Activated CD8-positive, alpha-beta memory T cell treated with anti-CD3 and anti-CD28 coated beads, Interleukin-2, amount 50 U/mL, for 24 hours (primary cell): ENCODE results near the gene PCSK4.
"Not testable (repeated sequence)": the region's sequence is repeated elsewhere in the genome, so short reads cannot be mapped to it uniquely, and the experiment has no call there.

ENCODE experiments used
- DNase-seq: peaks from one replicate; pipeline ENCODE4 v3.0.0-alpha.2; 2020; ENCODE audit errors: extremely low read depth

The PCSK4 gene

DNA sequence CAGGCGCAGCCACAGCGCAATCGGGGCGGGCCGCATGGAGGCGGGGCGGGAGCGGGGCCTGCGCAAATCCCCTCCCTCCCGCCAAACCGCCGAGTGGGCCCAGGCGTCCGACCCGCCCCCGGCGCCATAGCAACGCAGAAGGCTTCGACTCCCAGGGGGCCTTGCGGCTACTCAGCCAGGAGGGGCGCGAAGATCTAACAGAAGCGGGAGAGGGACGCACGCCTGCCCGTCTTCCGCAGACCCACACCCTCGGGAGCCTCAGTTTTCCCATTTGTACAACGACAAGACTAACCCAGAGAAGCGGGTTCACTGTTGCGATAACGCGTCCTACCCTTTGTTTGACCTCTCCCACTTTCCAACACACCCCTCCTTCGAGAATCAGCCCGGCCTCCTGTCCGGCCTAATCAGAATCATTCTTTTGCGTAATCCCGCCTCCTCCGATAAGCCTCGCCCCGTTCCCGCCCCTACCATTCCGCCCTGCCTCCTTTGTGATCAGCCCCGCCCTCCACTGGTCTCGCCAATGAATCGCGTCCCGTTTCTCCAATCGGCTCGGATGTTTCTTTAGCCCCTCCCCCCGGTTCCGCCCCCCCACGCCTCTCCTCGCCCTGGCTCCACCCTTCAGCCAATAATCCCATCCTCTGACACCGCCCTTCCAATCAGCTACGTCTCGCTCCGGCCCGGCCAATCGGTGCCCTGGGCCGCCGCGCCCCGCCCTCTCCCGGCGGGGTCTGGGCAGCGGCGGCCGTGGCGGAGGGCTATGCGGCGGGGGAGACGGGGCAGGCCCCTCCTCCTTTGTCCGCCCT lies at the start of gene PCSK4:
Gene PCSK4, minus strand, starts transcription at position 40 of the 803 bp plus-strand sequence. Its CDS starts 4 bp downstream, at position 36.
- peak; percentile 95 for DNase-seq

DNA sequence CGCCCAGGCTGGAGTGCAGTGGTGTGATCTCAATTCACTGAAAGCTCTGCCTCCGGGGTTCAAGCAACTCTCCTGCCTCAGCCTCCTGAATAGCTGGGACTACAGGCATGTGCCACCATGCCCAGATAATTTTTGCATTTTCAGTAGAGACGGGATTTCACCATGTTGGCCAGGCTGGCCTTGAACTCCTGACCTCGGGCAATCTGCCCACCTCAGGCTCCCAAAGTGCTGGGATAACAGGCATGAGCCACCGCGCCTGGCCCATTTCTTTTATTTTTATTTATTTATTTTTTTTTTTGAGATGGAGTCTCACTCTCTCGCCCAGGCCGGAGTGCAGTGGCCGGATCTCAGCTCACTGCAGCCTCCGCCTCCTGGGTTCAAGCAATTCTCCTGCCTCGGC lies 49.6 kb upstream of the PCSK4 start:
- not testable (repeated sequence) for DNase-seq

GRCh38 chr19:1538978-1539377 lies 48.8 kb upstream of the PCSK4 start:
- DNase-seq = no peak

DNA sequence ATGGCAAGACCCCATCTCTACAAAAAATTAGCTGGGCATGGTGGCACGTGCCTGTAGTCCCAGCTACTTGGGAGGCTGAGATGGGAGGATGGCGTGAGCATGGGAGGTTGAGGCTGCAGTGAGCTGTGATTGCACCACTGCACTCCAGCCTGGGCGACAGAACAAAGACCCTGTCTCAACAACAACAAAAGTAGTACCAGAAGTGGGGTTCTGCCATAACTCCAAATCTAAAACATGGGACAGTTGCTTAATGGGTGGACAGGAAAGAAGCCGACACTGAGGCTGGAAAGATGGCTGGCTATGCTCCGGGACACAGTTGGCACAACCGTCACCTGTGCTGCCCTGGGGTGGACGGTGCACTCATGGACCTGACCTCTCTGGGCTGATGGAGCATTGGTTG lies 45.5 kb upstream of the PCSK4 start:
- not testable (repeated sequence) for DNase-seq

DNA sequence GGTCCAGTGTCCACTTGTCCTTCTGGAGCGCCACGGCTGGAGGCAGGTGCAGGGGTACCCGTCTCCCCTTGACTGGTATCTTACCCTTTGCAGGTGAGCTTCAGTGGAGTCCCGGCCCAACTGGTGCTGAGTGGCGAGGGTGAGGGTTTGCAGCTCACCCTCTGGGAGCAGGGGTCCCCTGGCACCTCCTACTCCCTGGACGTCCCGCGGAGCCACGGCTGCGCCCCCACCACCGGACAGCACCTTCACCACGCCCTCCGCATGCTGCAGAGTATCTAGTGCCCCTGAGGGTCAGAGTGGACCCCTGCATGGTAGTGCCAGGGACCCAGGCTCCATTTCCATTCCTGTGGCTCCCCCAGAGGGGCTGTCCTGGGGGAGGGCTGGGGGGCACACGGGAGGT lies 44.8 kb upstream of the PCSK4 start:
- DNase-seq = no peak

GRCh38 chr19:1533510-1534150 lies 43.5 kb upstream of the PCSK4 start:
- no peak for DNase-seq

GRCh38 chr19:1532003-1532402 lies 41.9 kb upstream of the PCSK4 start:
- no peak for DNase-seq

DNA sequence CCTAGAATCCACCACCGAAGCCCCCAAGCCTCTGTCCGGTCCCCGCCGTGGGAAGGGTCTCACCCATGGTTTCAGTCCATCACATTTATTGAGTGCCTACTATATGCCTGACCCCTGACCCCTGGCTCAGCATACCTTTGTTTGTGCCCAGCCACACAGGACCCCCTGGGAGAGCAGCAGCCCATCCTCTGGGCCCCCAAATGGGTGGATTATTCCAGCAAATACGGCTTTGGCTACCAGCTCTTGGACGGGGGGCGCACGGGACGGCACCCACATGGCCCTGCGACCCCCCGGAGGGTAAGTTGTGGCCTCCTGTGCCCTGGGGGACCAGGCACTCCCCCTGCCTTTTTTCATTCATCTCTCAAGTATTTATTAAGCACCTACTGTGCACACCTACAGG lies 41.4 kb upstream of the PCSK4 start:
- no peak for DNase-seq

DNA sequence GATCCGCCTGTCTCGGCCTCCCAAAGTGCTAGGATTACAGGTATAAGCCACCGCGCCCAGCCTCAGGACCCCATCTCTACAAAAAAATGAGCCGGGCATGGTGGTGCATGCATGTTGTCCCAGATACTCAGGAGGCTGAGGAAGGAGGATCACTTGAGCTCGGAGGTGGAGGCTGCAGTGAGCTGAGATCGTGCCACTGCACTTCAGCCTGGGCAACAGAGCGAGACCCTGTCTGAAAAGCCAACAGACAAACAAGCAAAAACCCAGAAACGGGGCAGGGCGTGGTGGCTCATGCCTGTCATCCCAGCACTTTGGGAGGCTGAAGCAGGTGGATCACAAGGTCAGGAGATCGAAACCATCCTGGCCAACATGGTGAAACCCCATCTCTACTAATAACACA lies 40.7 kb upstream of the PCSK4 start:
- not testable (repeated sequence) for DNase-seq

DNA sequence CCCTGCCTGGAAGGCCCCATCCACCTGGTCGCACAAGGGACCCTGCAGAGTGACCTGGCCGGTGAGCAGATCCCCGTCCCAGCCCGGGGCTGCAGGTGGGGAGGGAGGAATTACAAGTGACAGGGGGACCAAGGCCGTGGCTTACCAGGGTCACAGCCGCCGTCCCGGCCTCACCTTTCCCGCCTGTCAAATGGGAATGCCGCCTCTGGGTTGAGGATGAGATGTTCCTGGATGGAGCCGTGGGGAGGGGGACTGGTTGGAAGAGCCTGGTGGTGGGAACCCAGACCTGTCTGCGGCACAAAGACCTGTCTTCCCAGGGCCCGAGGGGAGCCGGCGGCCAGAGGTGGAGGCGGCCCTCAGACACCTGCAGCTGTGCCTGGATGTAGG lies 39.3 kb upstream of the PCSK4 start:
- DNase-seq = no peak

GRCh38 chr19:1528596-1529429 lies 38.7 kb upstream of the PCSK4 start:
- DNase-seq = no peak

DNA sequence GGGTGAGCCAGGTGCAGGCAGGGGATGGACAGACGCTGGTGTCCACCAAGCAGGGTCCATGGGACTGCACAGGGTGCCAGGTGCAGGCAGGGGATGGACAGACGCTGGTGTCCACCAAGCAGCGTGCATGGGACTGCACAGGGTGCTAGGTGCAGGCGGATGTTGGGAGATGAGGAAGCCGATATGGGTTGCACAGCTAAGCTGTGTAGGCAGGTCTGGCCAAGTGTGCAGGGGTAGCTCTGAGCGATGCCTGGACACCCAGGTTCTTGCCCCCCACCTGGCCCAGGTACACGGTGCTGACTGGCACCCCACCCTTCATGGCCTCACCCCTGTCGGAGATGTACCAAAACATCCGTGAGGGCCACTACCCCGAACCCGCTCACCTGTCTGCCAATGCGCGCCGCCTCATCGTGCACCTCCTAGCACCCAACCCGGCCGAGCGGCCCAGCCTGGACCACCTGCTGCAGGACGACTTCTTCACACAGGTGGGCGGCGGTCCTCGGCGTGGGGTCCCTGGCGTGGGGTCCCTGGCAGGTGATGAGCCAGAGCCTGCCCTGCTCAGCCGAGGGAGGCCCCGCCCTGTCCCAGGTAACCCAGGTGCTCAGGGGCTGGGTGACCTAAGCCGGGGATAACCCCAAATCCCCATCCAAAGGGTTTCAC lies 37.6 kb upstream of the PCSK4 start:
- DNase-seq = no peak

GRCh38 chr19:1526979-1527649 lies 37.0 kb upstream of the PCSK4 start:
- no peak for DNase-seq

- no peak for DNase-seq
Measured at GRCh38 chr19:1526066-1526778, 36.1 kb upstream of the PCSK4 start.

DNA sequence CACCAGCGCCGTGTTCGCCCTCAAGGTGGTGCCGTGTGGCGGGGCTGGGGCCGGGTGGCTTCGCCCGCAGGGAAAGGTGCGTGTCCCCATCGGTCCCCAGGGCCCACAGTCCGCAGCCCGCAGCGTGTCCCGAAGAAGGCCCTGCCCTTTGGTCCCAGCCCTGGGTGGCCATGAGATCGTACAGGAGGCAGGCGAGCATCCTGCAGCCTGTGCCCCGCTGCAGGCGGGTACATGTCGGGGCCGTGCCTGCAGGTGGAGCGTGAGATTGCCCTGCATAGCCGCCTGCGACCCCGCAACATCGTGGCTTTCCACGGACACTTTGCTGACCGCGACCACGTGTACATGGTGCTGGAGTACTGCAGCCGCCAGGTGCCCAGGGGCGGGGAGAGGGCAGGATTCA lies 35.2 kb upstream of the PCSK4 start:
- DNase-seq = no peak

DNA sequence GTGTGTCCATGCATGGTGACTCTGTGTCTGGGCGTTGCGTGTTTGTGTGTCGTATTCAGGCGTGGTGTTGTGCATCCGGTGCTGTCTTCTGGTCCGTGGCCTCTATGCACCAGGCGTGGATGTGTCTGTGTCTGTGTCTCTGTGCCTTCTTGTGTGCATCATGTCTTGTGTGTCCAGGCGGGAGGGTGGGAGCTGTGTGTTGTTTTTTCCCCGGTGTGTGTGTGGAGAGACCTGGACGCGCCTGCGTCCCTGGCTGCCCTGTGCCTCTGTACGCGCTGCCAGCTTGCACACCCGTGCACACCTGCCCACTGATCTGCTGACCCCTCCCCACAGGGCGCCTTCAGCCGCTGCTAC lies 34.8 kb upstream of the PCSK4 start:
- no peak for DNase-seq

DNA sequence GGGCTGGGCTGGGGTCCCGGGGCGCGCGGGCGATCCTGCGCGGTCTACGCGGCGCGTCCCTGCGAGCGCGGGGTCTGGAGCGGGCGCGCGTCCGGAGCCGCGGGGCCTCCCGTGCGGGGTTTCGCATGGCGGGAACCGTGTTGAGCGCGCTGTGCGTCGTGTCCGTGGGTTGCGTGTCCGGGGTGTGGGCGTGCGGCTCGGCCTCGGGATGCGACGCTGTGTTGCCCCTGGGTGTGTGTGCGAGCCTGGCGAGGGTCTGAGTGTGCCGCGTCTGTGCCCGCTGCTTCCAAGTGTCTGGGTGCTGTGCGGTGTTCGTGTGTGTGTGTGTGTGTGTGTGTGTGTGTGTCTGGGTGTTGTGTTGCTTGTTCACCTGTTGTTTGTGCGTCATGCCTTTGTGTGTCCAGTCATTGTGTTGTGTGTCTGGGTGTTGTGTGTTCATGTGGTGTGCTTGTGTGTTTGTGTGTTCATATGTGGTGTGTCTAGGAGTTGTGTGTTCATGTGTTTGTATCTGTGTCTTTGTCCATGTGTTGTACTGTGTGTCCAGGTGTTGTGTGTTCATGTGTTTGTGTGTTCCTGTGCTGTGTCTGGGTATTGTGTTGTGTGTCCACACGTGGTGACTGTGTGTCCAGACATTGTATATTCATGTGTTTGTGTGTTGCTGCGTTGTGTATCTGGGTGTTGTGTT lies 34.3 kb upstream of the PCSK4 start:
- DNase-seq = no peak

DNA sequence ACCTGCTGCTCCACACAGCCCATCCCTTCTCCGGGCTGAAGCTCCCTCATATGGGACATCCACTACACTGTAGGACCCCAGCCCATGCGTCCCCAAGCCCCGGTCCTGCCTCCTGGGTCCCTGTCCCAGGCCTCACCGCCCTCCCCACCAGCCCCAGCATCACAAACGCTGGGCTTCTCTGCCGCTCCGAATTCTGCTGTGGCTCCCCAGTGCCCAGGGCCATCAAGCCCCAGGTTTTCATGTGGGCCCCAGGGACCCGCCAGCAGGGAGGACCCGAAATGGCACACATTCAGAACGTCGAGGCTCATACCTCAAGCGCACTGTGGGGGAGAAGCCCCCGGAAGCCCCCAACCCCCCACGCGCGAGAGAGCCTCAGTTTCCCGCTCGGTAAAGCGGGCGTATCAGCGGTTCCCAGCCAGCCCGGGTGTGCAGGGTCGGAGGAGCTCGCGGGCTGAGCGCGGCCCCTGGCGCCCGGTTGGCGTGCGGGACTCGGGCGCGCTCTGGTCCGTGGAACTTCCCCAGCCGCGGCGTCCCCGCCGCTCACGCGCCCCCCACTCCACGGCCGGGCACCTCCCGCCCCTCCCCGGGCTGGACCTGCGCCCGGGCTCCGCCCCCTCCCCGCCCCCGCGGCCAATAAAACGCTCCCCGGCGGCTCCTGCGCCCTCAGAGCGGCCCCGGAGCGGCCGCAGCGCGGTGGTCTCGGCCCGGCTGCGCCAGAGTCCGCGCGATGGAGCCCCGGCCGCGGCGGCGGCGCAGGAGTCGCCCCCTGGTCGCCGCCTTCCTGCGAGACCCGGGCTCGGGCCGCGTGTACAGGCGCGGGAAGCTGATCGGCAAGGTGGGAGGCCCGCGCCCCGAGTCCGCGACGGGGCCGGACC lies 33.5 kb upstream of the PCSK4 start, which contains the start of gene PLK5:
Gene PLK5, plus strand, starts transcription at position 666 of the 875 bp plus-strand sequence. CDS start 2,920 bp downstream, outside the sequence.
- DNase-seq = no peak

DNA sequence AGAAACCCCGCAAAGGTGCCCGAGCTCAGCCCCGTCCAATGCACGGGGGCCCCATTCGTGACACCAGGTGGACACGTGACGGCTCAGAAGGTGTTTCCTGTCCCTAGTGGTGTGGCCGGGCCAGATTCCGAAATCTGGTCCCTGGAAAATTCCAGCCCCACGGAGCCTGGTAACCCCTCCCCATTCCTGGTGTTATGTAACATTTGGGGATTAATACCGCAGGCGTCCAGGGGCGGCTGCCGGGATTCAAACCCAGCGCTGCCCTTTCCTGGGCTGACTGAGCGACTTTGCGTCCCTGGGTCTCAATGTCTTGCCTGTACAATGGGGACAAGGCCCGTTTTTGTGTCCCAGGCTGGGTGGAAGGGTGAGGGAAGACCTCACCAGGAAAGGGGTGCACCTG lies 32.7 kb upstream of the PCSK4 start:
- DNase-seq = no peak
